ENCODE measurements around the gene MED25.
"Not testable (repeated sequence)": the region's sequence is repeated elsewhere in the genome, so short reads cannot be mapped to it uniquely, and the experiment has no call there.

MED25 gene

DNA sequence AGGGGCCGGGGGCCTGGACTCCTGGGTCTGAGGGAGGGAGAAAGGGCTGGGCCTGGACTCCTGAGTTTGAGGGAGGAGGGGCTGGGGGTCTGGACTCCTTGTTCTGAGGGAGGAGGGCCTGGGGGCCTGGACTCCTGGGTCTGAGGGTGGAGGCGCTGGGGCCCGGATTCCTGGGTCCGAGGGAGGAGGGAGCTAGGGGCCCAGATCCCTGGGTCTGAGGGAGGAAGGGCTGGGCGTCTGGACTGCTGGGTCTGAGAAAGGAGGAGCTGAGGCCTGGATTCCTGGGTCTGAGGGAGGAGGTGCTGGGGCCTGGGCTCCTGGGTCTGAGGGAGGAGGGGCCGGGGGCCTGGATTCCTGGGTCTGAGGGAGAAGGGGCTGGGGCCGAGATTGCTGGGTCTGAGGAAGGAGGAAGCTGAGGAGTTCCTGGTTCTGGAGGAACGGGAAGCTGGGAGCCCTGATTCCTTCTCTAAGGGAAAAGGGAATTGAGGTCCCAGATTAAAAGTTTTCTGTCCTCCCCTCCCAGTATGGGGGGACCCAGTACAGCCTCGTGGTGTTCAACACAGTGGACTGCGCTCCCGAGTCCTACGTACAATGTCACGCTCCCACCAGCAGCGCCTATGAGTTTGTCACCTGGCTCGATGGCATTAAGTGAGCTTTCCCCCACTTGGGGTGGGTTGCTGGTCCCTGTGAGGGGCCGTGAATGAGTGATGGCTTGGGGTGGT lies 721 bp downstream of the MED25 start:
- DNase-seq = no peak

DNA sequence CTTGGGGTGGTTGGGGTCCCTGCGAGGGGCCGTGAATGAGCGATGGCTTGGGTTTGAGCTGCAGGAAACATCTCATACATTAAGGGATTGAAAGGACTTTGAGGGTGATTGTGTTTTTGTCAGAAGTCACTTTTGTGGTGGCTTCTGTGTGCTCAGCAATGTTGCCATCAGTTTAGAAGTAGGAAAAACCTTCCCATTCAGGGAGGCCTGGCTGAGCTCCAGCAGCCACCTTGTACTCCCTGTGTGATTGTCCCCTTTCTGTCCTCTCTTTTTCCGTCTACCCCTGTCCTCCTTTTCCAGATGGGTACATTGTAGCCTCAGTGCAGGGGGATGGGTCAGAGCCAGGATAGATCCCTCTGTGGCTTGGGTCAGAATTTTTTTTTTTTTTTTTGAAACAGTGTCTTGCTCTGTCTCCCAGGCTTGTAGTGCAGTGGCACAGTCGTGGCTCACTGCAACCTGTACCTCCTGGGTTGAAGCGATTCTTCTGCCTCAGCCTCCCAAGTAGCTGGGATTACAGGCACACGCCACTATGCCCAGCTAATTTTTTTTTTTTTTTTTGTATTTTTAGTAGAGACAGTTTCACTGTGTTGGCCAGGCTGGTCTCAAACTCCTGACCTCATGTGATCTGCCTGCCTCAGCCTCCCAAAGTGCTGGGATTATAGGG lies 1.5 kb downstream of the MED25 start:
- not testable (repeated sequence) for DNase-seq

GRCh38 chr19:49820125-49820524 lies 2.0 kb downstream of the MED25 start:
- DNase-seq = no peak

DNA sequence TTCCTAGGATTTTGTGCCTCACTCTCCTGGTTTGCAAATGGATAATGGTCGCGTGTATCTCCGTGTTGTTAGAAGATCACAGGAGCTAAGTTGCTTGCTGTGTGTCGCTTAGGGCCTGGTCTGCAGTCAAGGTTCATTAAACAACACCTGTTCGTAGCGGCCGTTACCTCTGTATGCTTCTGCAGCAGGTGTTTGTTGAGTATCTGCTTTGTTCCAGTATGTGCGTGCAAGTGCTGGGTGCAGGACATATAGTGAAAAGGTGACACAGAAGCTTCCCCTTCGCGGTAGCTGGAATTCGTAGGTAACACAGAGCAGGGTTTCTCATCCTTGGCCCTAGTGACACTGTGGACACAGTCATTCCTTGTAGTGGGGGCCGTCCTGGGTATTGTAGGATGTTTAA lies 5.4 kb downstream of the MED25 start:
- DNase-seq = no peak

DNA sequence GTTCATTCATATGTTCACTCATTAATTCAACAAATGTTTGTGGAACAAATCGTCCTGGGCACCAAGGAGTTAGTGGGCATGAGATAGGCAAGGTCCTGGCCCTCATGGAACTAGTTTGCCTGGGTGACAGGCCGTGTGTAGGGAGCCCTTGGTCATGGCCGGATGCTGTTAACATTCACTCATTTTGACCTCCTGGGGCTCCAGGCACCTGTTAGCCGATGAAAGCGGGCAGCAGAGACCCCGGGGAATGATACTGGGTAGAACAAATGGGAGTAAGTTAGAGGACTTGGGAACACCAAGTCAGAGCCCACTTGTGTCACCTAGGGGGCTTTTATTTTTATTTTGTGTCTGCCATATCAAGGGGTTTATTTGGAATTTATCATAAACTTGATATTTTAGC lies 6.6 kb downstream of the MED25 start:
- DNase-seq = no peak

DNA sequence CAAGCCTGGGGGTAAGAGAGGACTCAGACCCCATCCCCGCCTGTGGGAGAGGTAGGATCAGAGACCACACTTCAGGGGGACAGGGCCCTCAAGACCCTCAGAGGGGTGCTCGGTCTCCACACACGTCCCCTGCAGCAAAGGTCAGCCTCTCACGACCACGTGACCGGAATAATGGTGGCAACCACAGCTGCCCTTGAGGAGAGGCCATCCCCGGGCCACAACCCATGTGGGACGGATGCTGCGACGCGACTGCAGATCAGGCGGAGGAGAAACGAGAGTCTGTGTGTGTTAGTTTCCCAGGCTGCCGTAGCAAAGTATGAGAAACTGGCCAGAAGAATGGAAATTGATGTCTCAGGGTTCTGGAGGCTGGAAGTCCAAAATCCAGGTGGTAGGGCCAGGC lies 8.9 kb downstream of the MED25 start:
- DNase-seq = no peak

DNA sequence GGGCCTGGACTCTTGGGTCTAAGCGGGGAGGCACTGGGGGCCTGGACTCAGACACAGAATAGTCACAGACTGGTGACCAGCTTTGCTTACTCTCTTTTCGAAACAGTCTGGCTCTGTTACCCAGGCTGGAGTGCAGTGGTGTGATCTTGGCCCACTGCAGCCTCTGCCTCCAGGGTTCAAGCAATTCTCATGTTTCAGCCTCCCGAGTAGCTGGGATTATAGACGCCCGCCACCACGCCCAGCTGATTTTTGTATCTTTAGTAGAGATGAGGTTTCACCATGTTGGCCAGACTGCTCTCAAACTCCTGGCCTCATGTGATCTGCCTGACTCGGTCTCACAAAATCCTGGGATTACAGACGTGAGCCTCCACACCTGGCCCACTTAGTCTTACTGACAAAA lies 11.1 kb downstream of the MED25 start:
- DNase-seq = no peak

GRCh38 chr19:49829721-49830120 lies 11.6 kb downstream of the MED25 start:
- DNase-seq = no peak

DNA sequence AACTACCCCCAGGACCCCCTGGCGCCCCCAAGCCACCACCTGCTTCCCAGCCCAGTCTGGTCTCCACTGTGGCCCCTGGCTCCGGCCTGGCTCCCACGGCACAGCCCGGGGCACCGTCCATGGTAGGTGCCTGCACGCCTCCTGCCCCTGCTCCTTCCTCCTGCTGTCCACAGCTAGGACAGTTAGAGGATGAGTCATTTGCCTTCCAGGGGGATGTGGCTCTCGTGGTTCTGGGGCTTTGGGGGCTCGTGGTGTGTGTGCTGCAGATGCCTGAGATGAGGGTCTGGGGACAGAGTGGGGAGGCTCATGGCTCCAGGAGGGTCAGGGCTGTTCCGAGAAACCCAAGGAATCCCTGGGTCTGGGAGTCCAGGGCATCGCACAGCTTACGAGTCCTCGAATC lies 12.7 kb downstream of the MED25 start:
- no peak for DNase-seq

DNA sequence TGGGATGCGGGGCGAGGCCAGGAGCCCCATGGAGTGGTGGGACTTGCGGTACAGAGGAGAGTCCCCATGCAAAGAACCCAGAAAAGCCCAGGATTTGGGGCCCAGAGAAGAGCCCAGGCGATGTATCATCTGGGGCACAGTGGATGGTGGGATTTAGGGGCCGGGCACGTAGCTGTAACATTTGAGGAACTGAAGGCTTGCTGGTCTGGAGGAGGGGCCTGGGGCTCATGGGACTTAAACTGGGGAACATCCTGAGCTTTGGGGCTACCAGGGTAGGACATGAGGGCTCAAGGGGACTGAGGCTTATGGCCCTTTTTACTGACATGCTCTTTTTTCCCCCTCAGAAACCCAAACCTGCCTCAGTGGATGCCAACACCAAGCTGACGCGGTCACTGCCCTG lies 13.5 kb downstream of the MED25 start:
- no peak for DNase-seq

GRCh38 chr19:49832556-49832955 lies 14.5 kb downstream of the MED25 start:
- no peak for DNase-seq

- DNase-seq = no peak
These were observed 15.5 kb downstream of the MED25 start for GRCh38 chr19:49833599-49833998.

- DNase-seq = no peak
These were observed 17.5 kb downstream of the MED25 start for GRCh38 chr19:49835562-49835961.

DNA sequence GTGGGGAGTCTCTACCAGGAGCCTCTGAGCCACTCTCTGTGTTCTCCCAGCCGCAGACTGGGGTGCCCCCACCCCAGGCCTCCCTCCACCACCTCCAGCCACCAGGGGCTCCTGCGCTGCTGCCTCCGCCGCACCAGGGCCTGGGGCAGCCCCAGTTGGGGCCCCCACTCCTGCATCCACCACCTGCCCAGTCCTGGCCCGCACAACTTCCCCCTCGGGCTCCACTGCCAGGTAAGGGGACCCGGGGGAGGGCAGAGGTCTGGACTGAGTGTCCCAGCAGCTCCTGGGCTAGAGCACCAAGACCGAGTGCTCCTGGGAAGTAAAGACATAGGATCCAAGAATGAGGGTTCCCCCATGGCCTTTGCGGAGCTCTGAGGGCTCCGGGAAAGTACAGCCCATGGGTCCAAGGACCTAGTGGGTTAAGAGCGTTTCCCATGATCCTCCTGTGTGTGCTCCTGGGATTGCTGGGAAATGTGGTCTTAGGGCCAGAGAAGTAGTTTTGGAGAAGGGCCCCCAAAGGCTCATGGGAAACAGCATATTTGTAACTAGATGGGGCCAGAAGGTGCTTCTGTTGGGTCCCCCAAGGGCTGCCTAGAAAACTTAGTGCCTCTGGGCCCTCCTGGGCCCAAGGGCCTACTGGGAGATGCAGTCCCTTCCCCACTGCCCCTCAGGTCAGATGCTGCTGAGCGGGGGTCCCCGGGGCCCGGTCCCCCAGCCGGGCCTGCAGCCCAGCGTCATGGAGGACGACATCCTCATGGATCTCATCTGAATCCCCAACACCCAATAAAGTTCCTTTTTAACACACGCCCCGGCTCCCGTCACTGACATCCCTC lies 18.3 kb downstream of the MED25 start:
- DNase-seq = no peak

DNA sequence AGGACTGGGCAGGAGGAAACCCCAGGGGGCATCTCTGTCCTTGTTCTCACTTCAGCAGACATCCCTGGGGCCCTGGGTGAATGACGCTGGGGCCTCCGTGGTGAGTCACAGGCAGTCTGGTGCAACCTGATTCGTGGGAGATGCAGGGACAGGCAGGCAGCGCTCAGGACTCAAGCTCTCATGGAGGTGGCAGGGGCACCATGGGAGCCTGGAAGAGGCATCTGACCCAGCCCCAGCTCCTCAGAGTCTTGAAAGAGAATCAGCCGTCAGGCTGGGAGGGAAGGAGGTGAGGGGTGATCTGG lies 18.9 kb downstream of the MED25 start:
- DNase-seq = no peak

- no peak for DNase-seq
These were observed 19.3 kb downstream of the MED25 start for GRCh38 chr19:49837425-49837824.

GRCh38 chr19:49838885-49839588 lies 20.9 kb downstream of the MED25 start:
- no peak for DNase-seq

- DNase-seq = no peak
These were observed 21.6 kb downstream of the MED25 start for GRCh38 chr19:49839713-49840112.

- no peak for DNase-seq
These were observed 22.2 kb downstream of the MED25 start for GRCh38 chr19:49840321-49840720.

GRCh38 chr19:49840736-49841249 lies 22.7 kb downstream of the MED25 start:
- no peak for DNase-seq

- no peak for DNase-seq
These were observed 25.2 kb downstream of the MED25 start for GRCh38 chr19:49843265-49843664.

DNA sequence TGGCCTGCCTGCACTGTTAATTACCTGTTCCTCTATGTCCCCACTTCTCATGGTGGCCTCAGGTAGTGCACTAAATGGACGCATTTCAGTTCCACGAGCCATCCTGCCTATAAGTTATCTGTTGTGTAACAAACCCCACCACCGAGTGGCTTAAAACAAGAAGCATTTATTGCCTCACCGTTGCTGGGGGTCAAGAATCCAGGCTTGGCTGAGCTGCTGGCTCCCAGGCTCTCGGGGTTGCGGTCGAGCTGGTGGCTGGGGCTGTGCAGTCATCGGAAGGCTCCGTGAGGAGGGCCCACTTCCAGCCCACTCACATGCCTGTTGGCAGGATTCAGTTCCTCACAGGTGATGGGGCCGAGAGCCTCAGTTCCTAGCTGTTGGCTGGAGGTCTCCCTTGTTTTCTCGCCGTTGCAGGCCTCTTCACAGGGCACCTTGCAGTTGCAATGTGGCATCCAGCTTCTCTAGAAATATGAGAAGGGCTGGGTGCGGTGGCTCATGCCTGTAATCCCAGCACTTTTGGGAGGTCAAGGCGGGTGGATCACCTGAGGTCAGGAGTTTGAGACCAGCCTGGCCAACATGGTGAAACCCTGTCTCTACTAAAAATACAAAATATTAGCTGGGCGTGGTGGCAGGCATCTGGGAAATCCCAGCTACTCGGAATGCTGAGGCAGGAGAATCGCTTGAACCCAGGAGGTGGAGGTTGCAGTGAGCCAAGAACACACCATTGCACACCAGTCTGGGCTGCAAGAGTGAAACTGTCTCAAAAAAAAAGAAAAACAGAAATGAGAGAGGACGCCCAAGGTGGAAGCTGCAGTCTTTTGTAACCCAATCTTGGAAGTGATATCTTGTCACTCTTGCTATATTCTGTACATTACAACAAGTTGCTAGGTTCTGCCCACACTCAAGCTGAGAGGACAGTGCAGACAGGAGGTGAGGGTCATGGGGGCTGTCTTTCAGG lies 26.3 kb downstream of the MED25 start:
- DNase-seq = no peak

All from stimulated activated naive CD4-positive, alpha-beta T cell treated with Interleukin-2 at 50 U/mL for 16 hours (primary cell).